HepG2 (cell line): ENCODE data around the gene CD40. TPM values are rescaled to one million over a fixed set of nuclear protein-coding genes. Genes with fewer than 3 reads are reported as not detected.
"Not testable (repeated sequence)": the region's sequence is repeated elsewhere in the genome, so short reads cannot be mapped to it uniquely, and the experiment has no call there.

Experiments used
- ATAC-seq: fragments of 200-7000 bp; cut with Tn5 transposase; 3 replicates; pipeline ENCODE4 v1.9.1; 2020; ENCODE audit warnings: mild to moderate bottlenecking, moderate library complexity
- BruUV-seq: library from RNA; stranded (reverse); fragments of 400-500 nt; replicated peaks from 2 replicates; lab custom pipeline; 2021; lab: Mats Ljungman, UMichigan
- CTCF ChIA-PET: fragments of 300-600 bp; formaldehyde crosslinking; extraction: SDS; loops from one replicate; lab custom pipeline; 2021; ENCODE audit warnings: low total read pairs, inconsistent platforms, low intra/inter-chr PET ratio; lab: Yijun Ruan, JAX
- POLR2A ChIA-PET: fragments of 350-600 bp; sonication (Branson Sonifier 250); formaldehyde crosslinking; loops from one replicate; lab custom pipeline; 2020; ENCODE audit warnings: antibody characterized with exemption, inconsistent platforms; lab: Yijun Ruan, JAX
- DNase-seq: peaks from one replicate; pipeline ENCODE4 v3.0.0-alpha.2; 2015; ENCODE audit warnings: low spot score
- FAIRE-seq: peaks from 3 replicates; lab custom pipeline; 2011; peaks lifted over from hg19 to GRCh38; lab: Jason Lieb, UNC
- H2AFZ ChIP-seq: one replicate; pipeline ENCODE4 v1.6.1; 2011; ENCODE audit warnings: low read length, inconsistent platforms
- H3K27ac ChIP-seq: fragments of 300-600 bp; 3 replicates; pipeline ENCODE4 v1.8.0; 2011; ENCODE audit warnings: mixed run types, mild to moderate bottlenecking, mixed read lengths, low read length, inconsistent platforms; ENCODE audit not compliant: insufficient read depth; ENCODE audit errors: extremely low read length
- H3K27me3 ChIP-seq, 2 experiments: fragments of 200-600 bp in 1 of 2; 2 replicates in 1 of 2; 3 replicates in 1 of 2; pipeline versions ENCODE4 v1.6.0 to v1.8.0; 2011; ENCODE audit warnings: low read length in 2 of 2, mild to moderate bottlenecking in 2 of 2, moderate library complexity in 2 of 2, inconsistent platforms in 1 of 2; ENCODE audit not compliant: insufficient read depth in 2 of 2, control insufficient read depth in 1 of 2
- H3K36me3 ChIP-seq, 2 experiments: fragments of 200-600 bp in 1 of 2; replicated peaks in 1 of 2; 2 replicates in 1 of 2; 3 replicates in 1 of 2; pipeline versions ENCODE4 v1.5.1 to v1.8.0; 2011; ENCODE audit warnings: low read length in 2 of 2, inconsistent platforms in 1 of 2; ENCODE audit not compliant: insufficient read depth in 2 of 2, control insufficient read depth in 1 of 2
- H3K4me1 ChIP-seq: 2 replicates; pipeline ENCODE4 v1.5.1; 2012; ENCODE audit warnings: low read length, inconsistent platforms; ENCODE audit not compliant: insufficient read depth
- H3K4me2 ChIP-seq: 2 replicates; pipeline ENCODE4 v1.6.0; 2011; ENCODE audit warnings: low read depth, low read length, inconsistent platforms
- H3K4me3 ChIP-seq, 3 experiments: fragments of 200-600 bp in 1 of 3; sonication (generic), shearing (Covaris generic) in 1 of 3; replicated peaks in 1 of 3; 2 replicates each; pipeline ENCODE4 v1.5.1; 2011 to 2016; ENCODE audit warnings: low read length in 3 of 3, inconsistent platforms in 2 of 3, low read depth in 2 of 3, mild to moderate bottlenecking in 2 of 3, control low read depth in 1 of 3, mixed read lengths in 1 of 3; ENCODE audit not compliant: insufficient read depth in 1 of 3
- H3K79me2 ChIP-seq: one replicate; pipeline ENCODE4 v1.6.1; 2011; ENCODE audit warnings: low read length, inconsistent platforms; ENCODE audit not compliant: insufficient read depth
- H3K9ac ChIP-seq: 2 replicates; pipeline ENCODE4 v1.6.0; 2011; ENCODE audit warnings: mild to moderate bottlenecking, low read depth, low read length, inconsistent platforms; ENCODE audit not compliant: insufficient read depth
- H3K9me3 ChIP-seq: 2 replicates; pipeline ENCODE4 v1.5.1; 2012; ENCODE audit warnings: mild to moderate bottlenecking, low read length
- H4K20me1 ChIP-seq: 2 replicates; pipeline ENCODE4 v1.6.0; 2011; ENCODE audit warnings: inconsistent platforms, mild to moderate bottlenecking, low read length, moderate library complexity; ENCODE audit not compliant: insufficient read depth
- CENPX ChIP-seq: sonication (generic); formaldehyde crosslinking; IDR thresholded peaks from 2 replicates; pipeline ENCODE4 v1.9.0; 2021; ENCODE audit warnings: mild to moderate bottlenecking, missing genetic modification reagents, moderate library complexity
- ETV5 ChIP-seq: IDR thresholded peaks from 2 replicates; pipeline ENCODE4 v1.6.1; 2018; ENCODE audit warnings: missing biosample characterization, missing genetic modification reagents, inconsistent platforms, borderline replicate concordance
- SMC3 ChIP-seq: IDR thresholded peaks from 2 replicates; pipeline ENCODE4 v1.6.1; 2011; ENCODE audit warnings: low read length, improper control_type of control experiment
- TOPORS ChIP-seq: sonication (generic); formaldehyde crosslinking; IDR thresholded peaks from 2 replicates; pipeline ENCODE4 v1.8.0; 2023; ENCODE audit warnings: mild to moderate bottlenecking, missing genetic modification reagents
- ZBTB39 ChIP-seq: sonication (generic); formaldehyde crosslinking; IDR thresholded peaks from 2 replicates; pipeline ENCODE4 v1.5.0; 2020; ENCODE audit warnings: missing genetic modification reagents
- ZBTB8A ChIP-seq: sonication (generic); formaldehyde crosslinking; IDR thresholded peaks from 2 replicates; pipeline ENCODE4 v1.4.0; 2020; ENCODE audit warnings: mild to moderate bottlenecking, low read depth, missing genetic modification reagents, borderline replicate concordance
- ZNF781 ChIP-seq: sonication (generic); formaldehyde crosslinking; IDR thresholded peaks from 2 replicates; pipeline ENCODE4 v1.5.1; 2020; ENCODE audit warnings: borderline replicate concordance, mild to moderate bottlenecking, missing genetic modification reagents; ENCODE audit errors: not compliant biosample characterization
- WGBS: methylation state at CpG from one replicate; pipeline ENCODE4 v1.1.6; 2017; ENCODE audit warnings: low lambda C conversion rate; 5-methylcytosine and 5-hydroxymethylcytosine counted together
- in situ Hi-C: cut with HindIII; loops from 2 replicates; pipeline ENCODE4 v1.10.0; 2017; ENCODE audit warnings: low pct_unique_long_range_greater_than_20kb; ENCODE audit not compliant: extremely low pct_ligation_motif_present
- intact Hi-C: fragments of 100-400 bp; cut with micrococcal nuclease; formaldehyde crosslinking; loops from one replicate; pipeline ENCODE4 v1.10.0; 2022; ENCODE audit not compliant: unreplicated experiment
- polyA plus RNA-seq, 8 experiments: library from polyadenylated mRNA; depleted of rRNA in 3 of 8; stranded (reverse) in 7 of 8; unstranded in 1 of 8; fragments of >200 nt; fragmentation: Illumina TruSeq in 4 of 8; extraction: Trizol in 4 of 8; gene quantifications; 2 replicates each; pipeline versions ENCODE4 v1.2.1 to v1.2.3, GENCODE V29; 2011 to 2016; ENCODE audit warnings: low read depth in 4 of 8, missing spikeins in 1 of 8, mixed read lengths in 1 of 8; ENCODE audit not compliant: insufficient read depth in 1 of 8
- total RNA-seq, 5 experiments: library from RNA; depleted of rRNA; stranded (reverse); fragments of >200 nt; fragmentation: Illumina TruSeq; extraction: Trizol; gene quantifications; 2 replicates each; pipeline ENCODE4 v1.2.3, GENCODE V29; 2016; ENCODE audit warnings: low read depth in 1 of 5

Gene CD40
- total and polyA plus RNA-seq, 2 of the 13 experiments (the other 11 are each of a cell fraction or from before 2014, with no cell fraction given) = 4.6 to 13.4 TPM

DNA sequence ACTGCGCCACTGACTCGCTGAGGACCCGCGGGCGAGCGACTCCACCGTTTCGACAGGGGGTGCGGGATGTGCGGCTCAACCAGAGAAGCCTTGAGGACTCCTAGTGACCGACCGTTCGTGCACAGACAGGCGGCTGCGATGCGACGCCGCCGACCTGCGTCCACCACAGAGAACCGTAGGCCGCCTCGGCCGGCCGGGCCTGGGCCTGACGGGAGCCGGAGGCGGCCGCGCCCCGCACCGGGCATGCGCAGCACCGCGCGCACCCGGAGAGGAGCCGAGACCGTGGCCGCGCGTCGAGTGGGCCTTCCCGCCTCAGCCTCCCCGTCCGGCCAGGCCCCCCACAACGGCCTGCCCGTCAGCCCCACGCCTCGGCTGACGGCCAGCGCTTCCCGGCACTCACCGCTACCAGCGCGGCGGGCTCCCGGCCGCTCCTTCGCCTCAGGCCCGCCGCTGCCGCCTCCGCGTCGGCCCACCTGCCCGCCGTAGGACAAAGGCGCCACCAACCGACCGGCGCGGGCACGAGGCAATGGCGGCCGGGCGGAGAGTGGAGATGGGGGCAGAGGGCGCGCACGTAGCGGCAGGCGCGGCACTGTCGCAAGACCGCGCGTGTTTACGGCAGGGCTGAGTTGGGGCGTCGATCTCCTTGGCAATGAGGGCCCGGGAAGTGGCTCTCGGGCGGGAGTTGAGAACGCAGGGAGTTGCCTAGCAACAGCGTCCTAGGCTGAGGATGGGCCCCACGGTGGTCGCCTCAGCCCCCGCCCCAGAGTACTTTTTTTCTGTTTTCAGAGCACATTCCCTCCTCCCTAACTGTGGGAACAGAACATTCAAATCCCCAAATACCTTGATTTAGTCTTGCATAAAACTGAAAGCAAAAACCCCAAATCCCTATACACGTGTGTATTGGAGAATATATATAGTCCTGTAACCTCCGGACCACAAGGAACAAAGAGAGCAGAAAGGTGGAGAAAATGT lies 28.4 kb upstream of the CD40 start, which contains the start of gene NCOA5 (continued):
- TF ChIP-seq ZBTB39 (CRISPR knock-in tag) (no peak; the same call in 1 of the 2 replicates), ETV5 (CRISPR knock-in tag) (peak; percentile 61), TOPORS (peak; percentile 99), CENPX (CRISPR knock-in tag) (no peak), ZBTB8A (no peak), SMC3 (no peak)

DNA sequence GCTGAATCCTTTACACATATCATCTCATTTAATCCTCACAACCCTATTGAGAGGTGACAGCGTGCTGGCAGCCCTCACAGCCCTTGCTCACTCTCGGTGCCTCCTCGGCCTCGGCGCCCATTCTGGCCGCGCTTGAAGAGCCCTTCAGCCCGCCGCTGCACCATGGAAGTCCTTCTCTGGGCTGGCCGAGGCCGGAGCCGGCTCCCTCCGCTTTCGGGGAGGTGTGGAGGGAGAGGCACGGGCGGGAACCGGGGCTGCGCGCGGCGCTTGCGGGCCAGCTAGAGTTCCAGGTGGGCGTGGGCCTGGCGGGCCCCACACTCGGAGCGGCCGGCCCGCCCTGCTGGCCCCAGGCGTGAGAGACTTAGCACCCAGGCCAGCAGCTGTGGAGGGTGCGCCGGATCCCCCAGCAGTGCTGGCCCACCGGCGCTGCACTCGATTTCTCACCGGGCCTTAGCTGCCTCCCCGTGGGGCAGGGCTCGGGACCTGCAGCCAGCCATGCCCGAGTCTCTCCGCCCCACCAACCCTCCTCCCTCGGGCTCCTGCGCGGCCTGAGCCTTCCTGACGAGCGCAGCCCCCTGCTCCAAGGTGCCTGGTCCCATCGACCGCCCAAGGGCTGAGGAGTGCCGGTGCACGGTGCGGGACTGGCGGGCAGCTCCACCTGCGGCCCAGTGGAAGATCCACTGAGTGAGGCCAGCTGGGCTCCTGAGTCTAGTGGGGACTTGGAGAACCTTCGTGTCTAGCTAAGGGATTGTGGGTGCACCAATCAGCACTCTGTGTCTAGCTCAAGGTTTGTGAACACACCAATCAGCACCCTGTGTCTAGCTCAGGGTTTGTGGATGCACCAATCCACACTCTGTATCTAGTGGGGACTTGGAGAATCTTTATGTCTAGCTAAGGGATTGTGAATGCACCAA lies 26.2 kb upstream of the CD40 start:
- FAIRE-seq, H3K27me3 ChIP-seq, in situ Hi-C loops, H3K4me3 ChIP-seq, ATAC-seq, H3K4me2 ChIP-seq, H3K27ac ChIP-seq, H3K9ac ChIP-seq, POLR2A ChIA-PET, DNase-seq, H3K36me3 ChIP-seq, intact Hi-C loops, CTCF ChIA-PET, BruUV-seq, H3K9me3 ChIP-seq, H2AFZ ChIP-seq: not testable (repeated sequence)
- peaks cover 26% of the 10 kb centered on the region for H4K20me1 ChIP-seq
- TF ChIP-seq ZNF781 = peak; percentile 33
- WGBS = 81% methylated on average over 50 of the region's 52 CpGs
- H3K4me1 ChIP-seq = peaks cover 24% of the 10 kb centered on the region
- H3K79me2 ChIP-seq = peaks cover 25% of the 10 kb centered on the region
